ENCODE measurements around the gene C19orf73.
"Not testable (repeated sequence)": the region's sequence is repeated elsewhere in the genome, so short reads cannot be mapped to it uniquely, and the experiment has no call there.

The C19orf73 gene

GRCh38 chr19:49101160-49101559 lies 17.8 kb downstream of the C19orf73 start:
- no peak for DNase-seq (ENCODE audit: low spot score)

GRCh38 chr19:49098795-49099194 lies 20.1 kb downstream of the C19orf73 start:
- DNase-seq (ENCODE audit: low spot score), result no peak

DNA sequence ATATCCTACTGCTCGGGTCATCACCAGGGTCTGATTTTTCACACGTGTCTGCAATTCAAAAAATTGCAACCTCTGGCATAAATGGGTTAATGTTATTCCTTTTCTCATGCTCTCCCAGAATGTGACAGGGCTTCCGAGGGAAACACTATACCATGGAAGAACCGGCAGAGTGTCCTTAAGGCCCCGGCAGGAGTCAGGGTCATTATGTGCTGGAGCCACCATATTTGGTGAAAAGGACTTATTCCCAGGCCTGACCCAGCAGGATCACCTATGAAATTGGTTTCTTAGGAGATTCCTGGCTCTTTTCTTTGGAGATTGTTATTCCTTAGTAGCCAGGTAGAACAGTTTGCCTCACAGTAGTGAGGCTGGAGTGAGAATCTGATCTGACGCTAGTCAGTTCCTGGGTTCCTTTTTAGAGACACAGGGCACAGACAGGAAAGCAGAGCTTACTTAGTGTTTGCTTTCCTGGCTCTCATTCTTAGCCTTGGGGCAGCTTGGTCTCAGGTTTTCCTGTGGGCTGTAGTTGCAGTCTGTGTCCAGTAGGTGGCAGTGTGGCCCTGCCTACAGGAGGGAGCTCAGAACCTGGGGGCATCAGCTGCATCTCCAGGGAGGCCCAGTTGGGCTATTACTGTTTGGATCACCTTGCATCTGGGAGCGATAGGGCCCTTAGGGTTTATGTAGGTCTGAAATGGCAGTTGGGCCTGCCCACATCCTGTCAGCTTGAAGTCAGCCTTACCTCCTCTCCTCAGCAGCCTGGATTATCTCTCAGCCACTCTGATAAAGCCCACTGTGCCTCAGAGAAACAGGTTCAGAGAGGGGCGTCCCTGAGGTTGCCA lies 21.3 kb downstream of the C19orf73 start:
- DNase-seq (ENCODE audit: low spot score), result peak; percentile 89

DNA sequence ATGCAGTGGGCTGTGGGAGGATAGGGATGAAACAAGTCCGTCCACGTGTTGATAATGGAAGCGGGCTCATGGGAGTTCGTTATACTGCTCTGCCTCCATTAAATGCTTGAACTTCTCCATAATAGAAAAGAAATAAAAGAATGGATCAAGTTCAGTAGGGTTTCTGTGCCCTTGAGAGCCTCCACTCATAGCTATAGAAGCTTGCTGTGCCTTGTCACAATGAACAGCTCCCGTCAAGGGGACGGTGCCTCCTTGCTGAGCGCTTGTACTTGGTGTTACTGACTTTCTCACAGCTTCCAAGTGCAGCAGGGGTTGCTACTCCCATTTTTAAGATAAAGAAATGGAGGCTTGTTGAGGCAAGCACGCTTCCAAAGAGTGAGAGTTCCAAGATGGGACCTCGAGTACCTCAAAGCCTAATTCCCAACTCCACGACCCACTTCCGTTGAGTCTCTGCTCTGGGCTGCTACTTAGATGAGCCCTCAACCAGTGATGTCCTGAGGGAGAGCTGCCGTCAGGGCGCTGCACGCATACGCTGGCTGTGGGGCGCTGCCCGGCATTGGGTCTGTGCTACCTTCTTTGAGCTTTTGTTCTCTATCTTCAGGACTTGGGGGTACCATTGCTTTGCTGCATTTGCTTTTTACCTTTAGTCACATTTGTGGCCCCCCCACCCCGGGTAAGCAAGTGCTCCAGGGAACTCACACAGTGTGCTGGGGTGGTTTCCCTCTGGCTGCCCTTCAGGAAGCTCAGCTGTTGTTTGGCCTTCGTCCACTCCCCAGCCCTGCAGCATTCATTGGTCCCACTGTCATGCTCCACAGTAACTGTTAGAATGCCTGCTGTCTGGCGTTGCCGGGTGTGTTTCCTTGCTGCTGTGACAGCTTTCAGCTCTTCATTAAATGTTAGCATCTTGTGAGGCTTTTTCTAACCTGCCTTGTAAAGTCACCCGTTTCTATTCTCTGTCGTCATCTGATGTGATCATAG lies 24.1 kb downstream of the C19orf73 start:
- DNase-seq (ENCODE audit: low spot score), result no peak

DNA sequence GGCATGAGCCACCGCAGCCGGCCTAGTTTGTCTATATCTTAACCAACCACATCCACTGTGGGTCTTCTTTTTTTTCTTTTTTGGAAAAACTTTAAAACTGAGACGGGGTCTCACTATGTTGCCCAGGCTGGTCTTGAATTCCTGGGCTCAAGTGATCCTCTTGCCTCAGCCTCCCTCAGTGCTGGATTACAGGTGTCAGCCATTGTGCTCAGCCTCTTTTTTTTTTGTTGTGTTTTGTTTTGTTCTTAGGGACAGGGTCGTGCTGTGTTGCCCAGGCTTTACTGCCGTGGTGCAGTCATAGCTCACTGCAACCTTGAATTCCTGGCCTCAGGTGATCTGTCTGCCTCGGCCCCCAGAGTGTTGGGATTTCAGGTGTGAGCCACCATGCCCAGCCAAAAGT lies 26.3 kb downstream of the C19orf73 start:
- no peak for DNase-seq (ENCODE audit: low spot score)

DNA sequence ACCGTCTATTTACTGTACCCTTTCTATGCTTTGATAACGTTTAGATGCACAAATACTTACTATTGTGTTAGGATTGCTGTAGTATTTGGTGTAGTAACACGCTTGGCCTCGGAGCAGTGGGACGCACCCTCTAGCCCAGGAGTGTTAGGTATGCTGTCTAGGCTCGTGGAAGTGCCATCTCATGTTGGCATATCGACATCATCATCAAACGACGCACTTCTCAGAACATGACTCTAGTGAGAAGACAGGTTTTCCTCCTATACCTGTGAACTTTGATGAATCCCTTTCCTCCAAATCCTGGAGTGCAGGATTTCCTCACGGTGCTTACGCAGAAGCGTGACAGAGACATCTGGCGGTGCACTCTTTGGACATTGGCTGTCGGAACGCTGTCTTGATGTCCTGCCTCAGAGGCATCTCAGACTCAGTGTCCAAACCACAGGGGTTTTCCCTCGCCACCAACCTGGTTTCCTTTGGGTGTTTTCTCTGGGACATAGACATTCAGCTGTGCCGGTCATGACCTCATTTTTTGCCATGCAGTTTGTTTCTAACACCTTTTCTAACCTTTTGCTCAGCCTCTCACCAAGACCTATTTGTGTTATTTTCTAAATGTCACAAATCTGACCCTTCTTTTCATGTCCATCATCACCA lies 27.4 kb downstream of the C19orf73 start:
- DNase-seq (ENCODE audit: low spot score), result no peak

GRCh38 chr19:49086296-49086695 lies 32.6 kb downstream of the C19orf73 start:
- no peak for DNase-seq (ENCODE audit: low spot score)

DNA sequence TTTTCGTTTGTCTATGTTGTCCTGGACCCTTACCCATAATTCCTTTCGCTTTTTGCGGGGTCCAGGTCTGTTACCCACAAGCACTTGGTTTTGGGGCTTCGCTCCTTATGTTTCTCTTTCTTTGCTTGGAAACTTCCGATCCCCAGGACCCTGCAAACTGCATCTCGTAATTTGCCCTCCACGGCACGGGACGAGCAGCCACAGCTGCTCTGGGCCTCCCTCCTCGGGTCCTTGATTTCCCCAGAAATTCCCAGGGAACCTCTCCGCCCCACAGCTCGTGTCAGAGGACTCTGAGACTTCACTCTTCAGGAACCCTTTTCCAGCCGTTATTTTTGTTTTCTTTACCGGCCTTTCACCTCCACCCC lies 33.1 kb downstream of the C19orf73 start:
- DNase-seq (ENCODE audit: low spot score), result no peak

DNA sequence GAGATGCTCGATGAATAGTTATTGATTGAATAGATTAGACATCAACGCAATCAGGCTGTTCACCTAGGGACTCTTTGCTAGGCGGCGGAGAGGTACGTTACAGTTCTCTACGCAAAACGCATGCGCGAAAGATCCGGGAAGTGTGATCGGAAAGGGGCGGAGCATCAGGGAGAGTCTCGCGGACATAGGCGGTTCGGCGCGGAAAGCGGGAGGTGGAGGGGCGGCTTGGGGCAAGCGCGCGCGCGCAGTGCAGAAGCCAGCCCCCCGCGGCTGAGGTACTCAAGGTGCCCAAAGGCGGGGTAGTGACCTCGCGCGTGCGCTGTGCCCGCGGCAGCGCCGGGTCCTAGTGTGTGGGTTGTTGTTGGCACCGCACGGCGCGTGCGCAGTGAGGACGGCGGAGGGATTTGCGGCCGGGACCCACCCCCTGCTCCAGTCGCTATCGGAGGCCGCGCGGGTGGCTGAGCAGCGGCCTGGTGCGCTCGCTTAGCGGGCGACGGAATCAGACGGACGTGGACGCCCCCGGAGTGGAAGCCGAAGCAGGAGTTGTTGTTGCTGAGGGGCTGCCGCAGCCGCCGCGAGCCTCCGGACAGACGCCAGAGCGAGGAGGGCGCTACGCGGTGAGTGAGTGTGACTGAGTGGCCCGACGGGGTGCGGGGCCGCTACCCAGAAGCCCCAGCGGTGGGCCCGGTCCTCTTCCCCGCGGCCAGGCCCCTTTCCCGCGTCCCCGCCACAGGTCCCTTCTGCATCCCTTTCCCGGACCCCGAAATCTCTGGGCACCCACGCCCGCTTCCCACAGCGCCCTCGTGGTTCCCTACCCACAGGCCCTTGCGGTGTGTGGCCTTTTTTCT lies 33.7 kb downstream of the C19orf73 start, which contains the start of gene SNRNP70:
TSS of gene SNRNP70 (plus strand) at position 432 of the 848 bp plus-strand sequence. CDS start 964 bp downstream, outside the sequence.
- DNase-seq (ENCODE audit: low spot score), result peak; percentile 99

GRCh38 chr19:49084206-49085019 lies 34.5 kb downstream of the C19orf73 start:
- DNase-seq (ENCODE audit: low spot score), result no peak

- no peak for DNase-seq (ENCODE audit: low spot score)
These were observed 37.7 kb downstream of the C19orf73 start for GRCh38 chr19:49081273-49081672.

- DNase-seq (ENCODE audit: low spot score), result no peak
These were observed 38.6 kb downstream of the C19orf73 start for GRCh38 chr19:49080392-49080791.

GRCh38 chr19:49074869-49075268 lies 44.1 kb downstream of the C19orf73 start:
- not testable (repeated sequence) for DNase-seq (ENCODE audit: low spot score)

- peak; percentile 84 for DNase-seq (ENCODE audit: low spot score)
These were observed 45.2 kb downstream of the C19orf73 start for GRCh38 chr19:49073514-49074378.

- no peak for DNase-seq (ENCODE audit: low spot score)
These were observed 46.9 kb downstream of the C19orf73 start for GRCh38 chr19:49071860-49072547.

DNA sequence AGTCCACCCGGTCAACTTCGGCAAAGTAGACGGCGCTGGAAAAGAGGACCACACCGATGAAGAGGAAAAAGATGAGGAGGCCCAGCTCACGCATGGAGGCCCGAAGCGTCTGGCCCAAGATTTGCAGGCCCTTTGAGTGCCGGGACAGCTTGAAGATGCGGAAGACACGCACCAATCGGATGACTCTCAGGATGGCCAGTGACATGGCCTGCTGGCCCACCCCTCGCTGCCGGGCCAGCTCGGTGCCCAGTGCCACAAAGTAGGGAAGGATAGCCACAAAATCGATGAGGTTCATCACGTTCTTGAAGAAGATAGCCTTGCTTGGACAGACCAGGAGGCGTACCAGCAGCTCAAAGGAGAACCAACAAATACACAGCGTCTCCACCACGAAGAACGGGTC lies 48.5 kb downstream of the C19orf73 start:
- no peak for DNase-seq (ENCODE audit: low spot score)

GRCh38 chr19:49069026-49069425 lies 49.9 kb downstream of the C19orf73 start:
- no peak for DNase-seq (ENCODE audit: low spot score)
